GM18520 (cell line): ENCODE measurements around the gene FOXL3.

Experiments
- ATAC-seq: cut with Tn5 transposase; IDR thresholded peaks from one replicate; pipeline ENCODE4 v1.9.1; 2021; ENCODE audit not compliant: unreplicated experiment

Gene FOXL3

GRCh38 chr7:265998-266850 is 23.7 kb upstream of the FOXL3 start:
- no peak for ATAC-seq

- no peak for ATAC-seq
Measured at GRCh38 chr7:266851-267840, 22.8 kb upstream of the FOXL3 start.

- no peak for ATAC-seq
Measured at GRCh38 chr7:268991-269390, 21.0 kb upstream of the FOXL3 start.

GRCh38 chr7:269721-270120 is 20.2 kb upstream of the FOXL3 start:
- ATAC-seq, result no peak

- ATAC-seq, result no peak
Measured at GRCh38 chr7:270351-270983, 19.5 kb upstream of the FOXL3 start.

- no peak for ATAC-seq
Measured at GRCh38 chr7:271266-272107, 18.5 kb upstream of the FOXL3 start.

GRCh38 chr7:272108-272615 is 17.8 kb upstream of the FOXL3 start:
- ATAC-seq, result no peak

- ATAC-seq, result no peak
Measured at GRCh38 chr7:272631-273030, 17.3 kb upstream of the FOXL3 start.

- no peak for ATAC-seq
Measured at GRCh38 chr7:273327-273726, 16.6 kb upstream of the FOXL3 start.

- no peak for ATAC-seq
Measured at GRCh38 chr7:274266-274665, 15.7 kb upstream of the FOXL3 start.

- no peak for ATAC-seq
Measured at GRCh38 chr7:276230-276835, 13.6 kb upstream of the FOXL3 start.

- ATAC-seq, result no peak
Measured at GRCh38 chr7:277228-277627, 12.7 kb upstream of the FOXL3 start.

- no peak for ATAC-seq
Measured at GRCh38 chr7:278081-278480, 11.9 kb upstream of the FOXL3 start.

GRCh38 chr7:279821-280220 is 10.1 kb upstream of the FOXL3 start:
- ATAC-seq, result no peak

GRCh38 chr7:280461-280860 is 9.5 kb upstream of the FOXL3 start:
- ATAC-seq, result no peak

- ATAC-seq, result no peak
Measured at GRCh38 chr7:281637-282036, 8.3 kb upstream of the FOXL3 start.

- no peak for ATAC-seq
Measured at GRCh38 chr7:282621-283020, 7.3 kb upstream of the FOXL3 start.

GRCh38 chr7:284762-285722 is 4.9 kb upstream of the FOXL3 start:
- ATAC-seq, result no peak

- ATAC-seq, result no peak
Measured at GRCh38 chr7:285731-286130, 4.2 kb upstream of the FOXL3 start.
